T-helper 22 cell (primary cell): ENCODE measurements around the gene FREM2.

Source experiments
- DNase-seq: peaks from one replicate; pipeline ENCODE4 v3.0.0-alpha.2; 2020; ENCODE audit warnings: low read depth

FREM2 gene

DNA sequence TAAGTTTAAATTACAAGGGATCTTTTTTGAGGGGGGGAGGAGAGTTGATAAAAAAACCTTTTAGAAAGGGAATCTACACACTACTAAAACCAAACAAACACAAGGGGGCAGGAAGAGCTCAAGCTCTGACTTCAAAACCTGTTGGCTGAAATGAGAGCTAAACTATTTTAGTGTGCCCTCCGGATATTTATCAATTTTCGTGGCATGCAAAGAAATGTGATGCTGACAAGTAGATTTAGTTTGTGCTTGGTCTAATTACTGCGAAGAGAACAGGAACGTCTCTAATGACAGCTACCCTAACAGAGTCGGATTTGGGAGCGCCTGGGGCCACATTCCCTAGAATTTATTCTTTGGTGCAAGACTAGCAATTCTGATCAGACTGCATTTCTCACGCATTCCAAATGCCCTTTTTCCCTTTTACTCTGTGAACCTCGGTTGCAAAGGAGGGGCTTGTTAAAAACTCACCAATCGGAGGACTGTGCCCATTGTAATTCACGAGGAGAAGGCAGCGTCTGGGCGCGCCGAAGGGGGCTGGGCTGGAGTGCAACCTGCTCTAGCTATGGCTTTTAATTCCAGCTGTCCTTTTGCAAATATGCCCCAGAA is 802 bp upstream of the FREM2 start:
- DNase-seq, result no peak

DNA sequence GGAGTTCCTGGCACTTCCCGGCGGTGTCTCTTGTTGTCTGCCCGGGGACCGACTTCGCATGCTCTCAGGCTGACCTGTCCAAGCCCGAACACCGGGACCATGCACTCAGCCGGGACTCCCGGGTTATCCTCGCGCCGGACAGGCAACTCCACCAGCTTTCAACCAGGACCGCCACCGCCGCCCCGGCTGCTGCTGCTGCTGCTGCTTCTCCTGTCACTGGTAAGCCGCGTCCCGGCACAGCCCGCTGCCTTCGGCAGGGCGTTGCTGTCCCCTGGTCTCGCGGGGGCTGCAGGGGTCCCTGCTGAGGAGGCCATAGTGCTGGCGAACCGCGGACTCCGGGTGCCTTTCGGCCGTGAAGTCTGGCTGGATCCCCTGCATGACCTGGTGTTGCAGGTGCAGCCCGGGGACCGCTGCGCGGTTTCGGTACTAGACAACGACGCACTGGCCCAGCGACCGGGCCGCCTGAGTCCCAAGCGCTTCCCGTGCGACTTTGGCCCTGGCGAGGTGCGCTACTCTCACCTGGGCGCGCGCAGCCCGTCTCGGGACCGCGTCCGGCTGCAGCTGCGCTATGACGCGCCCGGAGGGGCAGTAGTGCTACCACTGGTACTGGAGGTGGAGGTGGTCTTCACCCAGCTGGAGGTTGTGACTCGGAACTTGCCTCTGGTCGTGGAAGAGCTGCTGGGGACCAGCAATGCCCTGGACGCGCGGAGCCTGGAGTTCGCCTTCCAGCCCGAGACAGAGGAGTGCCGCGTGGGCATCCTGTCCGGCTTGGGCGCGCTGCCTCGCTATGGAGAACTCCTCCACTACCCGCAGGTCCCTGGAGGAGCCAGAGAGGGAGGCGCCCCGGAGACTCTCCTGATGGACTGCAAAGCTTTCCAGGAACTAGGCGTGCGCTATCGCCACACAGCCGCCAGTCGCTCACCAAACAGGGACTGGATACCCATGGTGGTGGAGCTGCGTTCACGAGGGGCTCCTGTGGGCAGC is 661 bp downstream of the FREM2 start:
- DNase-seq, result no peak

DNA sequence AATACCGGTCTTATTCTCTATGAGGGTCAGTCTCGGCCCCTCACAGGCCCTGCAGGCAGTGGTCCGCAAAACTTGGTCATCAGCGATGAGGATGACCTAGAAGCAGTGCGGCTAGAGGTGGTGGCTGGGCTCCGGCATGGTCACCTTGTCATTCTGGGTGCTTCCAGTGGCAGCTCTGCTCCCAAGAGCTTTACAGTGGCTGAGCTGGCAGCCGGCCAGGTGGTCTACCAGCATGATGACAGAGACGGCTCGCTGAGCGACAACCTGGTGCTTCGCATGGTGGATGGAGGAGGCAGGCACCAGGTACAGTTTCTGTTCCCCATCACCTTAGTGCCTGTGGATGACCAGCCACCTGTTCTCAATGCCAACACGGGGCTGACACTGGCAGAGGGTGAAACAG is 1.8 kb downstream of the FREM2 start:
- DNase-seq, result no peak

DNA sequence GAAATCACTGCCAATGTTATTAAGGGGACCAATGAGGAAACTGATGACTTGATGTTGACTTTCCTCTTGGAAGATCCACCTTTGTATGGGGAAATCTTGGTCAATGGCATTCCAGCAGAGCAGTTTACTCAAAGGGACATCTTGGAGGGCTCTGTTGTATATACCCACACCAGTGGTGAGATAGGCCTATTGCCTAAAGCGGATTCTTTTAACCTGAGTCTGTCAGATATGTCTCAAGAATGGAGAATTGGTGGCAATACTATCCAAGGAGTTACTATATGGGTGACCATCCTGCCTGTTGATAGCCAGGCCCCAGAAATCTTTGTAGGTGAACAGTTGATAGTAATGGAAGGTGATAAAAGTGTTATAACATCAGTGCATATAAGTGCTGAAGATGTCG is 3.4 kb downstream of the FREM2 start:
- DNase-seq, result no peak

DNA sequence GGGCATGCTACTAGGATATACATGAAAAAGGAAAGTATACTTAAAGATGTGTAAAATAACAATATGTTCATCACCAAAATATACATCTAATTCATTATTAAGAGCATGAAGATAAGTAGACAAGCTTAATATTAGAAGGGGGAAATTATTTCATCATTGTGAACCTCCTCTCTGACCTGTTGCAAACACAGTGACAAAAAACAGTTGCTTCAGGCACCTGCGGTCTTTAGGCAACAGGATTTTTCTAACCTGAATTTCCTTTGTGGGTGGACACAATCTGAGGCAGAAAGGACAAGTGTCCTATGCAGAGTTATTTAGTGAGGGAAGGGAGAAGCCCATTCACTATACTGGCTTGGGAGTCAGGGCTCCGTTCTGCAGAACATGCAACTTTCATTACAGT is 6.3 kb downstream of the FREM2 start:
- no peak for DNase-seq

DNA sequence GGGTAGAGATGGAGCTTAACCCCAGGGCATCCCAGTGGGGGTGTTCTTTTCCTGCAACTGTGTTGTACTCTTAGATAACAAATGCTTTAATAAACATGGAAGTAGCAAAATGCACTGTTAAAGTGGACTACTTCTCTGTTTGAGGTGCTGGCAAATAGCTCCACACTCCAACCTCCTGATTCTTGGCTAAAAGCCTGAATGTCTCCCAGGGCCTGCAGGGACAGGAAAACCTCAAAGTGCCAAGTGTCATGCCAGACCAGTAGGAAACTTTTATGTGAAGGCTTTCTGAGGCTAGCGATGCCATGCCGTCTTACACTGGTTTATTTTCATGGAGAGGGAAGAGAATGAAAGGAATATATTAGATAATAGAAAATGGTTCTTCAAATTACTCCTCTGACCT is 6.8 kb downstream of the FREM2 start:
- DNase-seq, result no peak

DNA sequence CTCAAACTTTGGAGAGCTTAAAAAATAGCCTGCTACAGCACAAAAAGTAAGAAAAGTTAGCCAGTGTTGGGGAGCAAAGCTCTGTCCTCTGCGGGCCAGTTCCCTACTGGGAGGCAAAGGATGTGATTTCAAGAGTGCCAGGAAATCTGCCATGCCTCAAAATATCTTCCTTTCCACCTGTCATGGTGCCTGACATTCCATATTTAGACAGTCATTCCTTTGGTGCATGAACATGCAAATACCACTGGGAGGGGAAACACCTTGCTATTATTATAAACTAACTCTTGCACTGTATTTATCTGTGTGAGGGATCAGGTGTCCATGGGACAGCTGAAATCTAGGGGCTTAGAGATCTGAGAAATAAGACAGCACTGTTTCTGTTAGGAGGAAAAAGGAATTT is 10.3 kb downstream of the FREM2 start:
- no peak for DNase-seq

DNA sequence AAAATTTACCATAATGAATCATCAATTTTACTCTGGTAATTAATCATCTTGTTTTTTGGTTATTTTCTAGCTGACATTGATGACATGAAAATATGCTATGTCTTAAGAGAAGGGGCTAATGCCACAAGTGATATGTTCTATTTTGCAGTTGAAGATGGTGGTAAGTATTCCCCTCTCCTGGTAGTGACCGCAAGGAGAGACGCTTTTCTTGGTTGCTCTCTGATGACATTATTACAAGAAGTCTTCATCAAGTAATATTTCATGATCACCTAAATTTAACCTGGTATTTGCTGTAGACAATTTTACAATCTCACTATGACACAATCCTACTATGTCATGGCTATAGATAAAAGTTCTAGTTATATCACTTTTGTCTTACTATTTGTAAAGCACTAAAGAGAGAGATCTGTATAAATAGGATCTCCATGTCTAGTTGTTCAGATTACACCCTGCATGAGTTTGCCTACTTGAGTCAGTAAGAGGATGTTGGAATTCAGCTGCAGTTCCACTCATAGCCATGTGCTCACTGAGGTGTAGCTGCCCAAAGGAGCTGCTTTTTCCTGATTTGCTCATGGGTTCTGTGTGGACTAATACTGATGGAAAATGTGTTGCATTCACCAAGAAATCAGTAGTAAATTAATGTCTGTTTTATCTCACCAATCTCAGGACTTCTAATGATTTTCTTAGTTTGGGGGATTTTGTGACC is 10.9 kb downstream of the FREM2 start:
- DNase-seq, result no peak

DNA sequence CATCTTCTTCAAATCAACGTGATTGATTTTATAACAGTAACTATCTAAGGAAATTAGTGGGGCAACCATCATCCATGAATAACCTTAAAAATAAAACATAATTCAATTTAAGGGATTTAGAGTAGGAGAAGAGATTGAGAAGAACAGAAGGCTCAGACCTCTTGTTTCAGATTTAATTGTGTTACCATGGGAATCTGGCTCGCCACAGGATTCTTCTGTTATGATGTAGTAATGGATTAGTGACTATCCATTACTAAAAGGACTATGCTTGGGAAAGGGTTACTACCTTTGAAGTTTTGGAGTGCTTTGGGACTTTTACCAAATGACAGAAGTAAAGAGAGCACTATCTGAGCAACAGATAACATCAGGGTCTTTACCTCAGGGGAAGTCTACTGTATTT is 13.2 kb downstream of the FREM2 start:
- no peak for DNase-seq

DNA sequence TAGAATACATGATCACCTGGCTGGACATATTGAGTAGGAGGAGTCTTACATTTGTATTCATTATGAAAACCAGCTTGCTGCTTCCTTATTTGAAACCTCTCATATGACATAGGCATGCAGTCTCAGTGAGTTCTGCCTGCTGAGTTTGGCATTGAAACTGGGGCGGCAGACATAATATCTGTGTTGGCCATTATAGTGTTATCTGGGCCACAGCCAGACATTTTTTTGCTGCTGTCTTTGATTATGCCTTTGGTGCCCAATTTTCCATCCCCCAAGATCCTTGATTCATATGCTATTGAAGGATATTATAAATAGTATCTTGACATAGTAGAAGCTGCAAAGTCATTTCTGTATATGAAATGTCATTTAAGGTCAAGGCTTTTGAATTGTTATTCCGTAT is 15.8 kb downstream of the FREM2 start:
- no peak for DNase-seq

DNA sequence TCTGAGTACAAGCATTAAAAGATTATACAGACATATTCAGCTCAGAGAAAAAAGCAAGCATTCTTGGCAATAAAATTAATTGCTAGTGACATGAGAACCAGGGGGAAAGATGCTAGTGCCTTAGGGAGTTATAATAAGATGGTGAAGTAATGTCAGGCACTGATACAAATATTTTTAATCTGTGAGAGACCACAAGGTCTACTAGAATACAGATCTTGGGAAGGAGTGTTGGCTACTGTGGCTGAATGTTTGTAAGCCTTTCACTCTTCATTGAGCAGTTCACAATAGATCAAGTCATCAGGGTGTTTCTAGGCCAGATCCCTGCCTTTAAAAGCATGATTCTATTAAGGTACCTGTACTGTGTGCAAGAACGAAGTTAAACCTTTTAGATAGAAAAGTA is 16.4 kb downstream of the FREM2 start:
- DNase-seq, result no peak

DNA sequence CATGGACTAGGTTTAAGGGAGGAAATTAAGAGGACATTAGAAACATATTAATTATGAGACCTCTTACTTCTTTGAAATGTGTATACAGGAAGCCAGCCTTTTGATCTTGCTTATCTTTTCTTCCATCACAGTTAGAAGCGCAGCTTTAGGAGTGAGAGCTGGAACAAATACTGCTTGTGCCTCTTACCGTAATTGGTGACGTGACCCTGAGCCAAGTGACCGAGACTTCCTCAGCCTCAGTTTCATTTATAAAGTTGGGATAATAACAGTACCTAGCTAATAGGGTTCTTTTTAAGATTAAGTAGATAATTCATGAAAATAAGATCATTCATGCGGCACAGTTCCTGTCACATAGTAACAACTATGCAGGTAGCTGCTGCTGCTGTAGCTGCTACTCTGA is 18.5 kb downstream of the FREM2 start:
- no peak for DNase-seq

DNA sequence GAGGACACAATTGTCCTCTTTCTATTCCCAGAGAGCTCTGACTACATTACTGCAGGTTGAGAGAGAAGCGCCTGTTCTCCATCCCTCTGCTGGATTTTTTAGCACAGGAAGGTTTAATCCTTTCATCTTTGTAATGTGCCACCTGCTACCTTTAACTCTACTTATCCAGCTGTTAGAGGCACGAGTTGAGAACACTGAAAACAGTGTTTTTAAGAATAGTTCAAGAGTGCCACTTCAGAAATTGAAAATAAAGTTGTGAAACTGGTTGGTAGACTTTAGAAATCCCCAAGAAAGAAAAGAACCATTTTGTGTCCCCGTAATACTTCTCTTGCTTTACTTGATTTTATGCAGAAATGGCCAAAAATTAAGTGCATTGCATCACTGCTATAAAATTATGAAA is 20.6 kb downstream of the FREM2 start:
- DNase-seq, result no peak

DNA sequence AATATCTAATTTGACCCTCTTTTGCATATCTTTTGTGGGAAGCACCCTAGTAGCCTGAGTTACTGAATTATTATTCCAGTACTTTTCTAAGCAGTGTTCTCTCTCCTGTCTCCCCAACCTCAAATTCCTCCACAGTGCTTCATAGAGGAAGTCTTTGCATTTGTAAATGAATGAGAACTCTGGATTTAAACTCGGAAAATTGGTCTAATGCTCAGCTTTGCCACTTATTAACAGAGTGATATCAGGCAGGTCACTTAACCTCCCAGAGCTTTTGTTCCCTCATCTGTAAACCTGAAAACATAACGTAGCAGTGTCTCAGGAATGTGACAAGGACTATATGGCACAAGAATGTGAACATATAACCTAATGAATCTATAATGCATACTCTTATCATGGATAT is 26.2 kb downstream of the FREM2 start:
- DNase-seq, result no peak

DNA sequence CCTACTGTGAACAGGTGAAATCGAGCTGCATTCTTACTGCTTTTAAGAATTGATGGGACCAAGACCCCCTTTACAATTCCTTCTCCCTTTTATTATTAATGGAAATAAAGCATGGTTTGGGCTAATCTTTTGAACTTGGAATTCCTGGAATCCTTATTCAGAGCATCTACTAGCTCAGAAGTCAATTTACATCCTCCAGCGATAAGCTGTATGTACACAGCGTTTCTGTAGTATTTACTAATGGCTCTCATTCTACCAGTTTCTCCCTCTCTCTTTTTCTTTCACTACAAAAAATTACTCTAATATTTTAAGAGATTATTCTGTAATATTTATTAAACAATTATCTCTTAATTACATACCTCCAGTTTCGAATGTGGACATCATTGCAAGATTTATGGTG is 31.5 kb downstream of the FREM2 start:
- no peak for DNase-seq

DNA sequence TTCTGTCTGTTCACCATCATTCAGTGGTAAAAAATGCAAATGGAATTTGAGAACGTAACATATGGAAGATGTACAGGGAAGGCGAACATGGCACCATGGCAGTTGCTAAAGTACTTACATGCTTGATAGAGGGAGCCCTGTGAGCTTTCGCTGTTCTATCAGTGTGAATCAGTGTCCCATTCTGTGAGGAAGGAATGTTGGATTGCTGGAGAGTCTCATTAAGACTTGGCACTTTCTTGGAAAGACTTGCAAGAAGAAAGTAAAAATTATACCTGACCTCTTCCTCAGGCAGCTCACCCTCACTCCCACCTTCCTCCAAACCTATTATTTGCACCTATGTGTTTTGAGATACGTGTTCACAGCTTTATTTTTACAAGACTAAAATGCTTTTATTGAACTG is 43.5 kb downstream of the FREM2 start:
- no peak for DNase-seq

DNA sequence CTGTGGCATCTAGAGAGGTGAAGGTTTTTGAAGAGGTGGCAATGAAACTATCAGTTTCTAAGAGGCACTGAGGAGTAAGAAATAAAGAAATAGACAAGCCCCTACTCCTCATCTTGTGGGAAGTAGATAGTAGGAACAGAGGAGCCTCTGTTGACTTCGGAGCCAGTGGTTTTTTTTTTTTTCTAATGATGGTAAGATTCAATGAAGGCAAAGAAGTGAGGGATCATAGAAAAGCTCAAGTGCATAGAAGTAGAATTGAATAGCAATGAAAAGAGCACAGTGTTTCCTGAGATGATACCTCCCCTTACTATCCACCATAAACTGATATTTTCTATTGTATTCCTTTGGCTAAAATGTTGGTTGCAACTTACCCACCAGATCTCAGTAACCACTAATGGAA is 46.3 kb downstream of the FREM2 start:
- DNase-seq, result no peak

DNA sequence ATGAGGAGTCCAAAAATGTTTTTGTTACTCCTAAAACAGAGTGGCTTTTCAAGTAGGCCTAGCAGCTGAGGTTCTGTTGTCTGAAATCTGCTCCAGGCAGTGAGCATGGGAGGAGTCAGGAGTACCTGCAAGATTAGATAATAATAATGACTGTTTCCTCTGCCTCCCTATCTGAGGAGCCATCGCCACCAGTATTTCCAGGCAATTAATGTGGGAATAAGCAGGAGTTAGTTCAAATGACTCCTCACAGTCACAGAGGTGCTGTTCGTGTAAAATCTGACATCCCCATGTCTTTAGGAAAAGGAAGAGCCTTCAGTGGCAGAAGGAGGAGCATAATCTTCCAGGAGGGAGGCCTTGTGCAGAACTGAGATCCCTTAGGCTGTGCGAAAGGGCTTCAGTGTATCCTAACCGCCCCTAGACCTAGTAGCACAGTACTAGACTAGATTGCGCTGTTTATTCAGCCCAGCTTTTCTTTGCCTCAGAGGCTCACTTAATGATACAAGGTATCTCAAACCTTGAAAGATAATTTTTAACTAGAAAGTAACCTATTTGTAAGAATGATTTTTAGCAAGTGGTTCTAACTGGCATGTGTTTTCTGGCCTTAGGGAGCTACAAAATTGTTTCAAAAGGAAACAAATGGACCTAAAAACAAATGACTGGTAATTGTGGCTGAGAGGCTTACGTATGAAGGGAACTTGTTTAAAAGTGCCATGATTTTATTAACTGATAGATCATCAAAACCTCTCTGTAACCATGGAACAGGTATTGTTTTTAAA is 49.0 kb downstream of the FREM2 start:
- no peak for DNase-seq

DNA sequence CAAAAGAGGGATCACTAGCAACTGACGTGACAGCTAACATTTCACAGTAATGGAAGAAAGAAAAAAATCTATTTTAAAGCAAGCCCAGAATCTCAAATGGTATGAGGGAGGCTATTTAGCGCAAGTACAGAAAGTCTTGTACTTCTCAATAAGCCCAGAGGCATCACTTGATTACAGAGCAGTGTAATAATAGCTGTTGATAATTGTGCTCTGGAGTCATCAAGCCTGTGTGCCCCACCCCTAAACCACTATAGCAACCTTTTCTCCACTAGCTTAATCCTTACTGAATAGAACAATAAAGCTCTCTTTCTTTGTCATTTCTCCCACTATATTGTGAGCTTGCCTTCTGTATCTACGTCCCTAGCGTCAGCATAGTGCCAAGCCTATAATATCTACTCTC is 56.6 kb downstream of the FREM2 start:
- no peak for DNase-seq

DNA sequence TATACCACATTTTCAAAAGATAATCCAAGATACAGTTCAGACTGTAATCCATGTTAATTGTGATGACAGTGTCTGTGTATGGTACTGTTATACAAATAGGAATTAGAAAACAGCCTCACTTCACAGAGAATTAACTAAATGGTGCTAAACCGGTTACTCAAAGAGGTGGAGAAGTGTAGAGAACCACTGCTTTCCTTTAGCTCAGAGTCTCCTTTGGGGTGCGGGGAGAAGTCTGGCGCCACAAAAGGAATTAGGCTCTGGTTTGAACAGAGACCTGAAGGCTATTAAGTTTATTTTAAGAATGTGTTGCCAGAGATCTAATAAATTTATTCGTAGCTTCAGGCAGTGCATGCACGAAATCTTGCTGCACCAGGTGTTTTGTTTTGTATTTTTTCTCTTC is 65.8 kb downstream of the FREM2 start:
- DNase-seq, result no peak

DNA sequence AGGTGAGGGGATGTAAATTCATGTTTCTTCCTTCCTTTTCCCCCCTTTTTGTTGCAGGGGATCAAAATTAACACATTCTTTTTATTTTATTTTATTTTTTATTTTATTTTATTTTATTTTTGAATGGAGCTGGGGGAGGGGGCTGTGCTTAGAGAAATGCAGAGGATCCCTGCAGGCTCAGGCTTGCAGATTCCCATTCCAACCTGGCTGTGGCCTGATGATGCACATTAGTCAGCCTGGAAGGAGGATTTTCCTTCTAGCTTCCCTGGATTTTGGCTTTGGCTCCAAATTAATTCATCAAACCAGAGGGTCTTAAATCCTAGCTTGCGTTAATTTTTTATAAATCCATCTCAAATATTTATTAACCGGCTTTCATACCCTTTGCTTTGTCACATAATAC is 67.0 kb downstream of the FREM2 start:
- DNase-seq, result no peak

DNA sequence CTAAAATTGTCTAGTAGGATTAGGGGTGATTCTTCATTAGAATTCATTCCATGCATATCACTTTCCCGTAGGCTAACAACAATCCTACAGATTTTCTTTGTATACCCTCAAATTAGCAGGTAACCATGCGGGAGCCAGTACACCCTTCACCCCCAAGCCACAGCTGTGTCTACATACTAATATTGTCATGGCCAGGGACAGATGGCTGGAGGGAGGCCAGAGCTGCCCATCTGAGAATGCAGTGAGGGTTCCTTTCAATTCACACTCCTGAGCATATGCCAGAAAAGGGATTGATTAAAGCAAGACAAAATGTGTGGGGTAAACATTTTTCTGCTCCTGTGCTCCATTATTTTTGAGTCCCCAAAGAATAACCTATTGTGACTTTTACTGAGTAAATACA is 68.9 kb downstream of the FREM2 start:
- DNase-seq, result no peak
